Endothelial cell of umbilical vein (primary cell): Measurements from ENCODE around the gene MACROD2.

Experiments
- POLR2A ChIP-seq: IDR thresholded peaks from 2 replicates; pipeline ENCODE4 v1.6.1; 2012; ENCODE audit warnings: low read depth, mild to moderate bottlenecking, control low read depth, low read length
- TF ChIP-seq, protein P1 (sequence below), 2 donors: IDR thresholded peaks; 1 replicate in 1 of 2; 2 replicates in 1 of 2; pipeline ENCODE4 v1.5.1; 2011; ENCODE audit warnings: low read length in 2 of 2, mild to moderate bottlenecking in 2 of 2, moderate library complexity in 2 of 2, control low read depth in 1 of 2, inconsistent platforms in 1 of 2, low read depth in 1 of 2; ENCODE audit not compliant: insufficient read depth in 1 of 2; ENCODE audit errors: extremely low read depth in 1 of 2

DNA sequence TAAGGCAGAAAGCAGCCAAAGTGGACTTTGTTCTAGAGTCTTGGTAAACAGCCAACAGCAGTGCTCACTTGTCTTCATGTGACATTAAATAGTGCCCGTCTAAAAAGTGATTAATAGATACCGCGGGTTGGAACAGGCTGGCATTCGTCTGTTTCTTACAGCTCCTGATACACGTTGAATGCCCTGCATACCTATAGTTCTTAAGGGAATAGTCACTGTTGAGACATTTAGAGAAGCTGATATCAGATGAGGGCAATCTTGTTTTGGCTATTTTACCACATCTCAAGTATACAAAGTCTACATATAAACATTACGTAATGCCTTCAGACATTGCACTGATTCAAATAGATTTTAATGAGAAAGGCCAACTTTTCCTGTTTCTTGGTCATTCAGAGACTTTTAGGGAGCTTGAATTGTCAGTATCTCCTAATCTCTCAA is 717.0 kb downstream of the MACROD2 start:
- TF ChIP-seq, protein P1, sequence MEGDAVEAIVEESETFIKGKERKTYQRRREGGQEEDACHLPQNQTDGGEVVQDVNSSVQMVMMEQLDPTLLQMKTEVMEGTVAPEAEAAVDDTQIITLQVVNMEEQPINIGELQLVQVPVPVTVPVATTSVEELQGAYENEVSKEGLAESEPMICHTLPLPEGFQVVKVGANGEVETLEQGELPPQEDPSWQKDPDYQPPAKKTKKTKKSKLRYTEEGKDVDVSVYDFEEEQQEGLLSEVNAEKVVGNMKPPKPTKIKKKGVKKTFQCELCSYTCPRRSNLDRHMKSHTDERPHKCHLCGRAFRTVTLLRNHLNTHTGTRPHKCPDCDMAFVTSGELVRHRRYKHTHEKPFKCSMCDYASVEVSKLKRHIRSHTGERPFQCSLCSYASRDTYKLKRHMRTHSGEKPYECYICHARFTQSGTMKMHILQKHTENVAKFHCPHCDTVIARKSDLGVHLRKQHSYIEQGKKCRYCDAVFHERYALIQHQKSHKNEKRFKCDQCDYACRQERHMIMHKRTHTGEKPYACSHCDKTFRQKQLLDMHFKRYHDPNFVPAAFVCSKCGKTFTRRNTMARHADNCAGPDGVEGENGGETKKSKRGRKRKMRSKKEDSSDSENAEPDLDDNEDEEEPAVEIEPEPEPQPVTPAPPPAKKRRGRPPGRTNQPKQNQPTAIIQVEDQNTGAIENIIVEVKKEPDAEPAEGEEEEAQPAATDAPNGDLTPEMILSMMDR (IDR thresholded peaks at IDR 0.05; ENCODE audit: extremely low read depth in 1 of 2, insufficient read depth in 1 of 2, low read depth in 1 of 2, low read length in 2 of 2): no peak
- TF ChIP-seq POLR2A: no peak
